Right ventricle myocardium superior (tissue), 1 donor: ENCODE measurements around the gene NKAIN1. TPM values are rescaled to one million over a fixed set of nuclear protein-coding genes. Genes with fewer than 3 reads are reported as not detected.
"Not testable (repeated sequence)": the region's sequence is repeated elsewhere in the genome, so short reads cannot be mapped to it uniquely, and the experiment has no call there.

Experiments used
- ATAC-seq: fragments of 200-7000 bp; cut with Tn5 transposase; one replicate; pipeline ENCODE4 v1.9.1; 2020; ENCODE audit warnings: mild to moderate bottlenecking; ENCODE audit not compliant: poor library complexity
- DNase-seq: peaks from one replicate; pipeline ENCODE4 v3.0.0-alpha.2; 2020
- intact Hi-C: fragments of 100-400 bp; cut with DNase I; formaldehyde crosslinking; loops from one replicate; pipeline ENCODE4 v1.11.2; 2022
- total RNA-seq: library from RNA; stranded (reverse); fragmentation: NEBNext Ultra II Directional; extraction: Animal tissue kit (Norgen Biotek cat#: 25700); gene quantifications from one replicate; pipeline ENCODE4 v1.2.1, GENCODE V29; 2021
- donor health status: DM: no; HTN: yes; CAD: no; lungs with severe emphysema.

Gene NKAIN1
- total RNA-seq, 1 donor from 2014 or later = not detected

- ATAC-seq (no peak), DNase-seq (no peak)
- intact Hi-C loops = no loop called here
These were observed 37.7 kb downstream of the NKAIN1 start for GRCh38 chr1:31201931-31202360.

GRCh38 chr1:31199949-31200348 lies 39.7 kb downstream of the NKAIN1 start:
- no peak for DNase-seq
- ATAC-seq = no peak
- intact Hi-C loops = no loop called here

- intact Hi-C loops = no loop called here
- no peak for DNase-seq
- ATAC-seq = no peak
These were observed 40.4 kb downstream of the NKAIN1 start for GRCh38 chr1:31199236-31199790.

GRCh38 chr1:31198600-31198999 lies 41.1 kb downstream of the NKAIN1 start:
- no peak for ATAC-seq
- intact Hi-C loops = no loop called here
- no peak for DNase-seq

- DNase-seq (no peak), ATAC-seq (no peak)
- intact Hi-C loops = no loop called here
These were observed 41.5 kb downstream of the NKAIN1 start for GRCh38 chr1:31198150-31198549.

- no peak for DNase-seq
- ATAC-seq = no peak
- intact Hi-C loops = no loop called here
These were observed 43.0 kb downstream of the NKAIN1 start for GRCh38 chr1:31196685-31197084.

- ATAC-seq, intact Hi-C loops, DNase-seq: not testable (repeated sequence)
These were observed 44.4 kb downstream of the NKAIN1 start for GRCh38 chr1:31195267-31195666.

- intact Hi-C loops = no loop called here
- no peak for ATAC-seq
- no peak for DNase-seq
These were observed 46.0 kb downstream of the NKAIN1 start for GRCh38 chr1:31193729-31194128.

- no peak for ATAC-seq
- DNase-seq = no peak
- intact Hi-C loops = no loop called here
These were observed 48.4 kb downstream of the NKAIN1 start for GRCh38 chr1:31191281-31191680.

GRCh38 chr1:31189696-31190674 lies 49.7 kb downstream of the NKAIN1 start:
- intact Hi-C loops = no loop called here
- ATAC-seq (no peak), DNase-seq (no peak)

- DNase-seq (no peak), ATAC-seq (no peak)
- intact Hi-C loops = loop anchor here (2.0 to 5.0 kb wide), 2 partner anchors 239 to 363 kb away; no protein-coding TSS in a partner anchor
These were observed 55.6 kb downstream of the NKAIN1 start for GRCh38 chr1:31183927-31184554.

- intact Hi-C loops = loop anchor here (5.0 kb wide), 1 partner anchor 364 kb away; no protein-coding TSS in a partner anchor
- ATAC-seq (no peak), DNase-seq (no peak)
These were observed 56.6 kb downstream of the NKAIN1 start for GRCh38 chr1:31183126-31183525.

- intact Hi-C loops = loop anchor here (5.0 kb wide), 1 partner anchor 365 kb away; no protein-coding TSS in a partner anchor
- peak; percentile 82 for DNase-seq
- ATAC-seq = peak; percentile 93
These were observed 57.3 kb downstream of the NKAIN1 start for GRCh38 chr1:31182352-31182751.

GRCh38 chr1:31181515-31182343 lies 58.0 kb downstream of the NKAIN1 start:
- DNase-seq (peak; percentile 73), ATAC-seq (peak; percentile 86)
- intact Hi-C loops = loop anchor here (5.0 kb wide), 1 partner anchor 366 kb away; no protein-coding TSS in a partner anchor

GRCh38 chr1:31180338-31180737 lies 59.3 kb downstream of the NKAIN1 start:
- intact Hi-C loops = loop anchor here (5.0 kb wide), 1 partner anchor 367 kb away; no protein-coding TSS in a partner anchor
- ATAC-seq = no peak
- no peak for DNase-seq

- ATAC-seq, intact Hi-C loops, DNase-seq: not testable (repeated sequence)
These were observed 63.4 kb downstream of the NKAIN1 start for GRCh38 chr1:31176291-31176690.

- ATAC-seq = no peak
These were observed 69.3 kb downstream of the NKAIN1 start for GRCh38 chr1:31170486-31170735.

GRCh38 chr1:31166462-31166861 lies 73.2 kb downstream of the NKAIN1 start:
- ATAC-seq = no peak
- no peak for DNase-seq
- intact Hi-C loops = no loop called here

More at GRCh38 chr1:31170486-31170735, 69.3 kb downstream of the NKAIN1 start:
- DNase-seq = no peak
- intact Hi-C loops = no loop called here

GRCh38 chr1:31164291-31164690 lies 75.4 kb downstream of the NKAIN1 start:
- intact Hi-C loops = no loop called here
- DNase-seq = no peak
- no peak for ATAC-seq
